ENCODE data around the gene KRTAP5-4. TPM values are rescaled to one million over a fixed set of nuclear protein-coding genes. Genes with fewer than 3 reads are reported as not detected.
"Not testable (repeated sequence)": the region's sequence is repeated elsewhere in the genome, so short reads cannot be mapped to it uniquely, and the experiment has no call there.

Gene KRTAP5-4
- total and polyA plus RNA-seq, 2 donors (not counting 3 experiments of a cell fraction or from before 2014, with no cell fraction given) = not detected

DNA sequence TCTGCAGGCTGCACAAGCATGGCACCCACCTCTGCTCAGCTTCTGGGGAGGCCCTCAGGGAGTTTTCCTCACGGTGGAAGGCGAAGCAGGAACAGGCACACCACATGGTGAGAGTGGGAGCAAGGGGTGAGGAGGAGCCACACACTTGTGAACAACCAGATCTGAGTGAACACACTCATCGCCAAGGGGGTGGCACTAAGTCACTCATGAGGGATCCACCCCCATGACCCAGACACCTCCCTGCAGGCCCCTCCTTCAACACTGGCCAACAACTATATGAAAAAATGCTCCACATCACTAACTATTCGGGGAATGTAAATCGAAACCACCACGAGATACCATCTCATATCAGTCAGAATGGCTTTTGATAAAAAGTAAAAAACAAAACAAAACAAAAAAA is 23.1 kb downstream of the KRTAP5-4 start:
- H4K20me1 ChIP-seq (replicated peaks; ENCODE audit: control insufficient read depth, extremely low read depth, insufficient read depth, low read length) = no peaks in the 10 kb centered on the region
- no peaks in the 10 kb centered on the region for H3K9me3 ChIP-seq (replicated peaks; ENCODE audit: control insufficient read depth, insufficient read depth, low read length)
- H3K79me2 ChIP-seq (ENCODE audit: control insufficient read depth, insufficient read depth, low read length) = no peaks in the 10 kb centered on the region
- no peak for FAIRE-seq
- dilution Hi-C loops (cut with MboI; ENCODE audit: extremely low pct_ligation_motif_present, low sequenced_read_pairs) (no loop called here), intact Hi-C loops (cut with micrococcal nuclease) (no loop called here)
- H3K4me2 ChIP-seq (ENCODE audit: insufficient read depth, low read length) = no peak overlapping the region
- H3K27me3 ChIP-seq (ENCODE audit: control insufficient read depth in 2 of 2, insufficient read depth in 2 of 2, low read length in 2 of 2) = peaks cover 0 to 5% of the 10 kb centered on the region in 2 experiments
- BruUV-seq (replicated peaks) = no TSS peak
- ChIA-PET CTCF (no interaction called here), POLR2A (no interaction called here)
- no peak overlapping the region for H2AFZ ChIP-seq (ENCODE audit: low read depth, low read length)
- H3K9me1 ChIP-seq (replicated peaks; ENCODE audit: control insufficient read depth, extremely low read depth, insufficient read depth, low read length) = no peaks in the 10 kb centered on the region
- TF ChIP-seq CTCF (IDR thresholded peaks at IDR 0.05; ENCODE audit: extremely low read depth in 1 of 2, insufficient read depth in 1 of 2, low read depth in 1 of 2, low read length in 2 of 2) (no peak), EZH2 (IDR thresholded peaks at IDR 0.05; ENCODE audit: borderline replicate concordance, low read depth, low read length, severe bottlenecking) (no peak), POLR2AphosphoS5 (IDR thresholded peaks at IDR 0.05; ENCODE audit: insufficient read depth, low read depth, low read length) (no peak), GATA2 (IDR thresholded peaks at IDR 0.05; ENCODE audit: insufficient read depth, insufficient read length, low read depth, low read length) (no peak)
- H3K9ac ChIP-seq (replicated peaks; ENCODE audit: extremely low read depth, insufficient read depth, low read length) = no peak overlapping the region
- H3K4me1 ChIP-seq (ENCODE audit: control insufficient read depth, extremely low read depth, insufficient read depth, low read length) = no peaks in the 10 kb centered on the region
- no peak overlapping the region for H3K27ac ChIP-seq (ENCODE audit: insufficient read depth, low read depth, low read length)
- DNase-seq (ENCODE audit: low read depth, low spot score) = no peak
- H3K36me3 ChIP-seq (ENCODE audit: control insufficient read depth in 2 of 2, extremely low read depth in 1 of 2, insufficient read depth in 2 of 2, low read length in 2 of 2) = no peaks in the 10 kb centered on the region
- no peak overlapping the region for H3K4me3 ChIP-seq (replicated peaks in 1 of 3; ENCODE audit: insufficient read depth in 1 of 3, low read depth in 1 of 3, low read length in 3 of 3)

DNA sequence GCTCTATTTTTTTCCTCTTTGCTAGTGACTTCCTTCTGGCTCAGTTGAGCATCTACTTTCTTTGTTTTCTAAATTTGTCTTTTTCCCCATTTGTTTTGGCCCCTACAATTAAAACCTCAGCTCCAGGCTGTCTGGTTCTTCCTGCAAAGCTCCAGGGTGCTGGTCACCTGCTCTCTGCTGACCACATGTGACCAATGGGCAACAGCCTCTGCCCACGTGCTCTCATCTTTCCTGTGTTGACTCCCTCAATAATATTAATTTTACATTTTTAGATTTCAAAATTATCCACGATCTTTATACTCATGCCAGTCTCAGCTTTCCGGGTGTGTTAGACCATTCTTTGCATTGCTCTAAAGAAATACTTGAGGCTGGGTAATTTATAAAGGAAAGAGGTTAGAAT is 23.5 kb downstream of the KRTAP5-4 start:
- H3K79me2 ChIP-seq (ENCODE audit: control insufficient read depth, insufficient read depth, low read length); FAIRE-seq; H3K4me2 ChIP-seq (ENCODE audit: insufficient read depth, low read length); H3K27ac ChIP-seq (ENCODE audit: insufficient read depth, low read depth, low read length); H4K20me1 ChIP-seq (replicated peaks; ENCODE audit: control insufficient read depth, extremely low read depth, insufficient read depth, low read length); intact Hi-C loops (cut with micrococcal nuclease); H3K9ac ChIP-seq (replicated peaks; ENCODE audit: extremely low read depth, insufficient read depth, low read length); H3K4me3 ChIP-seq (replicated peaks in 1 of 3; ENCODE audit: insufficient read depth in 1 of 3, low read depth in 1 of 3, low read length in 3 of 3); H3K9me1 ChIP-seq (replicated peaks; ENCODE audit: control insufficient read depth, extremely low read depth, insufficient read depth, low read length); dilution Hi-C loops (cut with MboI; ENCODE audit: extremely low pct_ligation_motif_present, low sequenced_read_pairs); H3K27me3 ChIP-seq (ENCODE audit: control insufficient read depth in 2 of 2, insufficient read depth in 2 of 2, low read length in 2 of 2); BruUV-seq (replicated peaks); H3K9me3 ChIP-seq (replicated peaks; ENCODE audit: control insufficient read depth, insufficient read depth, low read length); H2AFZ ChIP-seq (ENCODE audit: low read depth, low read length); H3K4me1 ChIP-seq (ENCODE audit: control insufficient read depth, extremely low read depth, insufficient read depth, low read length); H3K36me3 ChIP-seq (ENCODE audit: control insufficient read depth in 2 of 2, extremely low read depth in 1 of 2, insufficient read depth in 2 of 2, low read length in 2 of 2); POLR2A ChIA-PET; DNase-seq (ENCODE audit: low read depth, low spot score): not testable (repeated sequence)
- CTCF ChIA-PET = interaction anchor here (5.4 kb wide), 1 partner anchor 23 kb away, joined by 55 read pairs; no protein-coding TSS in a partner anchor

Data from endothelial cell of umbilical vein (primary cell).